ENCODE data around the gene TMEM218.

DNA sequence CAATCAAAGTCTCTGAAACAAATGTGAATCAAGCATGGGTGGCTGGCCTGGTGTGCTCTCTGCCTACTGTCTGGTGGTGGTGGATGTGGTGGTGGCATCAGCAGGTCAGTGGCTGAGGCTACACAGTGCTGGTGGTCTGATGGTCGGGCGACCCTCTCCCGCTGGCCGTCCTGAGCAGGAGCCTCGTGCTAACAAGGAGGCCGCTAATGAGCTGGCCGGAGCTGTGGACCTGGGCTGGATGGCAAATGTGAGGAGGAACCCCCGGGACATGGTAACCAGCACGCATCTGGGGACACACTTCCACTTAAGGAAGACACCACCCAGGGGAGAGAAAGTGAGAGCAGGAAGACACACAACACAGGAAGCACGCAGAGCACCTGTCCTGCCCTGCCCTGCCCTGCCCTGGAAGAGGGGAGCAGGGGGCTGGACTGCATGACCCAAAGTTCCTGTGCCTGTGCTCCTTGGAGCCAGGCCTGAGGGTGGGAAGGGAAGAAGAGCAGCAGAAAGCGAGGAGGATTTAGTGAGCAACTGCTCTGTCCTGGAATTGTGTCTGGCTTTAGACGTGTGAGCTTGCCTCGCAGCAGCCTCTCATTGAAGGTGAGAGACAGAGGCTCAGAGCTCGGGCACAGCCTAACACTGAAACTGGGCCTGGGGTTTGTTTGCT lies 24.7 kb downstream of the TMEM218 start:
- TF ChIP-seq, protein P1, sequence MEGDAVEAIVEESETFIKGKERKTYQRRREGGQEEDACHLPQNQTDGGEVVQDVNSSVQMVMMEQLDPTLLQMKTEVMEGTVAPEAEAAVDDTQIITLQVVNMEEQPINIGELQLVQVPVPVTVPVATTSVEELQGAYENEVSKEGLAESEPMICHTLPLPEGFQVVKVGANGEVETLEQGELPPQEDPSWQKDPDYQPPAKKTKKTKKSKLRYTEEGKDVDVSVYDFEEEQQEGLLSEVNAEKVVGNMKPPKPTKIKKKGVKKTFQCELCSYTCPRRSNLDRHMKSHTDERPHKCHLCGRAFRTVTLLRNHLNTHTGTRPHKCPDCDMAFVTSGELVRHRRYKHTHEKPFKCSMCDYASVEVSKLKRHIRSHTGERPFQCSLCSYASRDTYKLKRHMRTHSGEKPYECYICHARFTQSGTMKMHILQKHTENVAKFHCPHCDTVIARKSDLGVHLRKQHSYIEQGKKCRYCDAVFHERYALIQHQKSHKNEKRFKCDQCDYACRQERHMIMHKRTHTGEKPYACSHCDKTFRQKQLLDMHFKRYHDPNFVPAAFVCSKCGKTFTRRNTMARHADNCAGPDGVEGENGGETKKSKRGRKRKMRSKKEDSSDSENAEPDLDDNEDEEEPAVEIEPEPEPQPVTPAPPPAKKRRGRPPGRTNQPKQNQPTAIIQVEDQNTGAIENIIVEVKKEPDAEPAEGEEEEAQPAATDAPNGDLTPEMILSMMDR (IDR thresholded peaks at IDR 0.05) = no peak
- TF ChIP-seq POLR2A (IDR thresholded peaks at IDR 0.05) (no peak), EP300 (IDR thresholded peaks at IDR 0.05) (no peak)
